ENCODE measurements around the gene PF4V1.
"Not testable (repeated sequence)": the region's sequence is repeated elsewhere in the genome, so short reads cannot be mapped to it uniquely, and the experiment has no call there.

The PF4V1 gene

DNA sequence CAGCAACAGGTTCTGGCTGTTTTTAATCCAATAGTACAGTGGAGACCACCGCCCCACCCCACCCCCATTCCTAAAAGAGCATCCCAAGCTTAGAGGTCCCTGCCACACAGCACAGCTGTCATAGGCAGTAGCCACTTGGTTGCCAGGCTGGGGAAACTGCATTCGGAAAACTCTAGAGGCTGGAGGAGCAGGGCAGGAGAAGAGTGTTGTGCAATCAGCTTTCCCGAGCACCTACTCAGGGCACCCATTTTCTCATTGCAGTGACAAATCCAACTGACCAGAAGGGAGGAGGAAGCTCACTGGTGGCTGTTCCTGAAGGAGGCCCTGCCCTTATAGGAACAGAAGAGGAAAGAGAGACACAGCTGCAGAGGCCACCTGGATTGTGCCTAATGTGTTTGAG, 17.2 kb downstream of the PF4V1 start:
- no peak for DNase-seq (ENCODE audit: low read depth, low spot score)

GRCh38 chr4:73870768-73871167, 17.7 kb downstream of the PF4V1 start:
- DNase-seq (ENCODE audit: low read depth, low spot score): no peak

DNA sequence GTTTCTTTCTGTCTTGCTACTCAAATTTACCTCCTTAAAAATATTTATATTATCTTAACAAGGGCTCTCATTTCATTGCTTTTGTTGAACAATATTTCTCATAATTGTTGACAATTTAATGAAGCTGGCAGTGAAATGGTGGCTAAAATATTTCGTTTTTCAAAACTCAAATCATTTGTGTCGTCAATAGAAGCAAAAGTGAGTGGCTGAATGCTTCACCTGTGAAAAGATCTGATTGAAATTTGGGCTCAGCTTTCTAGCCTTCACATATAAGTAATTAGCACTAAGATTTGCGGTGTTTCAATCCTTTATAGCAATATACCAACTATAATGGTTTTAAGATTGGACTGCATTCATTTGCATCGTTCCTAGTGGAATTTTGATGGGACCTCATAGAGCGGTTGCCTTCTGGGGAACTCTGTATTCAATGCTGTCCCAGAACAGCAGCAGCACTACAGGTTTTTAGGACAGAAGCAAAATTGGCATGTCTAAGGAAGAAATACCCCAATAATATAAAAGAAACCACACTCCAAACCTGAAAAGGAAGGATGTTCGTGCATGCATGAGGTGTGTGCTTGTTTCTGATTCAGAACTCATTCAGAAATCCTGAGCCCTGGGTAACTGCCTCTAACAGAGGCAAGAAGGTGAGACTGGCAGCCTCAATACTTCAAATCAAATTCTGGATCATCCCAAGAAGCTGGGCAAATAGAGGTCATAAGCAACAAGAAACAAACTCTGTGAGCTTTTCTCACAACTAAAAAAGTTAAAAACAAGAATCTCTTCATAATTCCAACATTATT, 18.6 kb downstream of the PF4V1 start:
- DNase-seq (ENCODE audit: low read depth, low spot score): no peak

DNA sequence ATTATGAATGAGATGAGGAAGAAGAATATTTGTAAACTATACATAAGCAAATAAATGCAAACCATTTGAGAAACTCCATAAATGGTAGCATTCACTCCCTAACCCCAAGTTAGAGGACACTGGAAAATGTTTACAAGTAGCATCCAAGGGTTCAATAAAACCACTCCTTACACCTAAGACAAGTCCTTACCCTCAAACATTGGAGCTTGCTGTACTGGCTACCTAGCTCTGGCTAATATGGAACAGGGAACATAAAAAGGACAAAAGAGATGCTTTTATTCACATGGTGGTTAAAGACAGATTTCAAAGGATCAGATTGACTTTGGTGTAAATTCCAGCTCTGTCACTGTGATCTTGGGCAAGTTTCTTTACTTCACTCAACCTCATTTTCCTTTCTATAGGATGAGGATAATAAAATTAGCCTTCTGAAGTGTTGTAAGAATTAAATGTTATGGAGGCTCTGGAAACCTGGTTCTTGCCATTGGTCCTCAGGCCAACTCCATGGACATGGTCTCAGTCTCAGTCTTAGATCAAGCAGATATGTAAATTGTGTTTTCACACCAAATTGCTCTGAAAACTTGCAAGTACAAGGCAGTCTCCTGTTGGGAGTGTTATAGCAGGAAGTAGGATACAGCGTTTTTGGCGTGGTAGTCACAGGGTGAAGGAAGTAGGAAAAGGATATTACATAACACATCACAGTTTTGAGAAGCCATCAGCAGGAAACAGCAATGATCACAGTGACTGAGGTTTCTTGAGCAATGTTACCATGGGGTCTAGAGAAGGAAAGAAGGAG, 19.4 kb downstream of the PF4V1 start:
- no peak for DNase-seq (ENCODE audit: low read depth, low spot score)

- no peak for DNase-seq (ENCODE audit: low read depth, low spot score)
Measured at GRCh38 chr4:73874386-73874785, 21.3 kb downstream of the PF4V1 start.

DNA sequence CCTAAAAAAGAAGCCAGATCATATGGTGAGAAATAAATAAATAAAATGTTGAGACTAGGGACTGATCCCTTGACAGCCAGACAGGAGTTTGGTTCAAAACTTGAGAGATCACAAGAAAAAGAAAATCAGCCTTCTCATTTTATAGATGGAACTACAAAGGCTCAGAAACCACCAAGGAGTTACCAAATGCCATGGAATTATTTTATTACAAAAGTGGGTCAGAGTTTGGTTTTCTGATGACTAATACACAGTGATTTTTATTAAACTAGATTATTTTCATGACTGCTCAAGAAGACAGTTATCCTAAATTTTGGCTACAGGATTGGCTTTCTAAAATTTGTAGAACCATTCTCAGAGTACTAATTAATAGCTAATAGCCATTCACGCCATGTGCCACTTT, 22.3 kb downstream of the PF4V1 start:
- no peak for DNase-seq (ENCODE audit: low read depth, low spot score)

- no peak for DNase-seq (ENCODE audit: low read depth, low spot score)
Measured at GRCh38 chr4:73883306-73883705, 30.2 kb downstream of the PF4V1 start.

- DNase-seq (ENCODE audit: low read depth, low spot score): no peak
Measured at GRCh38 chr4:73885574-73886267, 32.6 kb downstream of the PF4V1 start.

DNA sequence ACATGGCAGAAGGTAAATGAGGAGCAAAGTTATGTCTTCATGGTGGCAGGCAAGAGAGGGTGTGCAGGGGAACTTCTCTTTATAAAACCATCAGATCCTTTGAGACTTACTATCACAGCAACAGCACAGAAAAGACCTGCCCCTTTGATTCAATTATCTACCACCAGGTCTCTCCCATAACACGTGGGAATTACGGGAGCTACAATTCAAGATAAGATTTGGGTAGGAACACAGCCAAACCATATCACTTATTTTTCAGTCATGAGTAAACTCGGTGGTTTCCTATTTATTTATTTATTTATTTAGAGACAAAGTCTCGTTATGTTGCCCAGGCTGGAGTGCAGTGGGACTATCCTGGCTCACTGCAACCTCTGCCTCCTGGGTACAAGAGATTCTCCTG, 38.2 kb downstream of the PF4V1 start:
- no peak for DNase-seq (ENCODE audit: low read depth, low spot score)

DNA sequence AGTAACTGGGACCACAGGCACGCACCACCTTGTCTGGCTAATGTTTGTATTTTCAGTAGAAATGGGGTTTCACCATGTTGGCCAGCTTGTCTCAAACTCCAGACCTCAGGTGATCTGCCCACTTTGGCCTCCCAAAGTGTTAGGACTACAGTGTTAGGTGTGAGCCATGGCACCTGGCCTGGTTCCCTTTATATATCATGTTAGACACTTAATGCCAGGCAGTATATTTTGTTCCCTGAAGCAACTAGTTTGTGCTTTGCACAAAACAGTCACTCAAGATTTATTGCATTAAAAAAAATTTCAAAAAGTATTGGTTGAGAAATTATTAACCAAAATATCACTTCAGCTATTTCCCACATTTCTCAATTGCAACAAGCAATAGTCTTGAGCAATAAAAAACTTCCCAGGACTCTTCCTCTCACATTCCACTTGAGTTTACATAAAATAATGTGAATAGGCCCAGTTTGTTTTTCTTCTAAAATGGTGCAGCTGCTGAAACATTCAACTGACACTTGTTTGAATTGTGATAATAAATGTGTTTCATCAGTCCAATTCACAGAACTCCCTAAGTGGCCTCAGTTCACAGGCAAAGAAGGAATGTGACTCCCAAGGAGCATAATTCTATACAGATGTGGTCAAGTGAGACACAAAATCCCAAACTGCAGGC, 38.8 kb downstream of the PF4V1 start:
- DNase-seq (ENCODE audit: low read depth, low spot score): peak; percentile 78

GRCh38 chr4:73892966-73893365, 39.9 kb downstream of the PF4V1 start:
- DNase-seq (ENCODE audit: low read depth, low spot score): no peak

GRCh38 chr4:73894001-73894400, 40.9 kb downstream of the PF4V1 start:
- DNase-seq (ENCODE audit: low read depth, low spot score): no peak

DNA sequence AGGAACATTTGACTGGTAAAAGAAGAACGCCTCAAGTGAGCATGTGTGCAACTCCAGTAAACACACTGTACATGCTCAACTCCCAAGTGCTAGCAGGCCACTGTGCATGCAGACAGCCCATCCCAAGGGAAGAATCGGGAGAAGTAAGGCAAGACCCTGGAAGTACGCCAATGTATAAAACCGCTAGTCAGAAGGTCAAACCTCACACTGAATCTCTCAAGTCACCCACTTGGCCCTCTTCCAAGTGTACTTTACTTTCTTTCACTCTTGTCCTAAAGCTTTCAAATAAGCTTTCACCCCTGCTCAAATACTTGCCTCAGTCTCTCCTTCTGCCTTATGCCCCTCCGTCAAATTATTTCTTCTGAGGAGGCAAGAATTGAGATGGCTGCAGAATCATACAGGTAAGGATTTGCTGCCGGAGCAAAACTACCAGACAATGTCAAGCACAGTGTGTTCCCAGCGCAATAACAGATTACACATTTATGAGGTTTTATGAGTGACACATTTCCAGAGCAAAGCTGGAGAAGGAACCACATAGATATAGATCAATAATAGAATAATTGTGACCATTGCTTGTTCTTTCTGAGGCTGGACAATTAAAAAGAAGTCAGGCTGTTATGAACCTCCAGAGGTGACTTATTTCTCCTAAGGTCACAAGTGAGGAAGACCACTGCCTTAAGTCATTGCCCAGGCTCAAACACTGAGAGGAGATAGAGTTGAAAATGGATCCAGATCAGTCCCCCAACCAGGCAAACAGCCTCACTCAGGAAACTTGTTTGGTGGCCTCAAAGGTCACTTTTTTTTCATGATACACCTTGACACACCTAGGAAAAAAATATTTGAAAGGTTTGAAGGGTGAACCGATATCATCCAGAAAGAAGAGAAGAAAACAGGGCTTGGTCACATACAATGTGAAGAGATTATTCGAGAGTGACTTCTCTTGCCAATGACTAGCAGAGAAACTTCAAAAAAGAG, 42.4 kb downstream of the PF4V1 start:
- DNase-seq (ENCODE audit: low read depth, low spot score): no peak

DNA sequence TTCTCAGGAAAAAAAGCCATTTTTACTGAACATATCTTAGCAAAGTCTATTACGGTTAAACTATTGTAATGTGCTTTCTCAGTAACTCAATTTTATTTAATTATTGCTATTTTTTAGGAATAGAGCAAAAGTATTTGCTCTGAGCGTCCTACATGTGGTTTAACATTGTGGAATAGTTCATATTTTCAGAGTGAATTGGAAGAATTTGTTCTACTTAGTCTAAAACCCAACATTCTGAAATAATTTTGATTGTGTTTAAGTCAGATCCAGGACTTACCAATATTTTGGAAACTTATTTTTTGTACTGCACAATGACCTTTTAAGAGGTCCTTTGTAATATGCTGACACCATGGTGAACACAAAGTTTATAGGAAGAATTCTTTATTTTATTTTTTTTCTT, 43.3 kb downstream of the PF4V1 start:
- DNase-seq (ENCODE audit: low read depth, low spot score): no peak

DNA sequence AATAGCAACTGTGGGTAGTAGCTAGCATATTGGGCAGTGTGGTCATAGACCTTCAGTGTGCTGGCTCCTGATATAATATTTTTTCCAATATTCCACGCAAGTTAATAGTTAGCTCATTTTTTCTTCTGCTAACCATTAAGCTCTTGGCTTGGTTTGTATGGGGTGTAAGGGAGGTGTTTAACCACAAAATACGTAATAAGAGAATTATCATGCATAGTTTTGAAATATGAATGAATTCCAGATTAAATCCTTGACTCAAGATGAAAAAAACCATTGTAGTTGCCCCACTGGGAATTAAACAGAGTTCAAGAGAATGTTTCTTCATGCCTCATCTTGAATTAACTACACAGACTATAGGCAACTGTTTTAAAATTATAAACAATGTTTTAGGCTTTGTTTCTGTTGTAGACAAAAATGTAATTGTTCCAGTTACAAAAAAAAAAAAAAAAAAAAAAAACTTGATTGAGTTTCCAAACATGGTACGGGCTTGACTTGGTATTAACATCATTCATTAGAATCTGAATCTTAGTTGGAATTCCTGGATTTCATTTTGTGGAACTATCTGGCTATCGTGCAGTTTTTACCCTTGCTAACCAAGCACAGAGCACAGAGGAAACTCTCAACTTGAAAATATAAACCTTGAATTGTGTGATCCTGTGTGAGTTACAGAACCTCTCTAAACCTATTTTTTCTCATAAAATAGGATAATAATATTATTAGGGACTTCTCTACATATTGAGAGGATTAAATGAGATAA, 44.5 kb downstream of the PF4V1 start:
- no peak for DNase-seq (ENCODE audit: low read depth, low spot score)

DNA sequence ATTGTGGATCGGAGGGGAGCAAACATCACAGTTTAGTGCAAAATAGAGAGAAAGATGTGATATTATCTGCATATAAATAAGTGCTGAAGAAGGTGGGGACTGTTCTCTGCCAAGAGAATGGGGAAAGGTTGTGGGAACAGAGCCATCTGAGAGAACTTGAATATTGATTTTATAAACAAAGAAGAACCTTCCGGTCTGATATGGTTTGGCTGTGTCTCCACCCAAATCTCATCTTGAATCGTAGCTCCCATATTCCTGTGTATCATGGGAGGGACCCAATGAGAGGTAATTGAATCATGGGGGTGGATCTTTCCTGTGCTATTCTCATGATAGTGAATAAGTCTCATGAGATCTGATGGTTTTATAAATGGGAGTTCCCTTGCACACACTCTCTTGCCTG, 46.2 kb downstream of the PF4V1 start:
- DNase-seq (ENCODE audit: low read depth, low spot score): not testable (repeated sequence)

DNA sequence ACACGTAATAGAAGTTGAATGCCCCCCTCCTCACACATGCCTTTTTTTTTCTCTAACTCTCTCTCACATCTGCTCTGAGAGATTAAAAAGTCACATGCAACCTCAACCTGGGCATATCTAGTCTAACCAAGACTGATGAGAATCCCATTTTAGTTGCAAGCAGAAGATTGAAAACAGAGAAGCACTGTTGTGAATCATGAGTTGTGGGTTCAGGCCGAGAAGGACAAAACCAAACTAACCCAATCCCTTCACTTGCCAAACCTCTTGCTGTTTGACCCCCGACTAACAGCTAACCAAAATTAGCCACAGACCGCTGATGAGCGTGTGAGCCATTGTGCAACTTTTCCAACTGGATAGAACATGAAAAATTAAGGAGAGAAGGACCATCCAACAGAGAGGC, 47.9 kb downstream of the PF4V1 start:
- DNase-seq (ENCODE audit: low read depth, low spot score): no peak

GRCh38 chr4:73902038-73902637, 49.0 kb downstream of the PF4V1 start:
- DNase-seq (ENCODE audit: low read depth, low spot score): no peak

DNA sequence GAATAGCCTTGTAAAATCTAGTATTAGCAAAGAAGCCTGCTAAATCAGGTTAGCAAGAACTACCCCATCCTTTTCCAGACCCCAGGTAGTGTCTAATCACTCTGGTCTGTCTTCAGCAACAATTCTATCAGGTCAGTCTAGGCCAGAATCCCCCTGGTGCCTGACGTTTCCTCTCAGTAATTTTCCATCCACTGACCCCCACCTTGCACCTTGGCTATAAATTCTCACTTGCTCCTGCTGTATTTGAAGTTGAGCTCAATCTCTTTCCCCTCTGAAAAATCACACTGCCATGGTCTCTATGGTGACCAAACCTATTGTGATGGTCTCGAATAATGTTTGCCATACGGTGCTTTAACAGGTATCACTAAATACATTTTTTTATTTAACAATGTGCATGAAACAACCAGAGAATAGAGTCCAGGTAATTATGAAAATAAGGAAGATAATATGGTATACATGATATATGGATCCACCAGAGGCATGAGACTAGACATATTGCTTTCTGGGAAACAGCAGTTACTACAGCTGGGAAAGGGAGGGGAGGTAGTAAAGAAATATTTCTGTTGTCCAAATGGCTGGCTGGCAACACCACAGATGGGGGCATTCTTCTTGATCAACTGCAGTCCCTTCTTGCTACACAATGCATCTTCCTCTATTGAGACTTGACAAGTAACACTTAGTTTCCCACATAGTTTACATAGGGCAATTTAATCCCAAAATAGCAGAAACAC, 49.9 kb downstream of the PF4V1 start:
- DNase-seq (ENCODE audit: low read depth, low spot score): no peak

Data from smooth muscle cell of the brain vasculature (primary cell).